H9 (cell line): Measurements from ENCODE around the gene FXYD6. TPM values are rescaled to one million over a fixed set of nuclear protein-coding genes. Genes with fewer than 3 reads are reported as not detected.

Experiments used
- DNase-seq: peaks from one replicate; pipeline ENCODE4 v3.0.0-alpha.2; 2017
- H2AFZ ChIP-seq: one replicate; pipeline ENCODE4 v1.6.1; 2013; ENCODE audit warnings: mild to moderate bottlenecking, low read length, control low read depth, moderate library complexity
- H2AK5ac ChIP-seq: 2 replicates; pipeline ENCODE4 v1.6.1; 2013; ENCODE audit warnings: low read length, control low read depth, mixed read lengths; ENCODE audit not compliant: insufficient read length
- H2BK120ac ChIP-seq: one replicate; pipeline ENCODE4 v1.6.1; 2013; ENCODE audit warnings: low read depth, mild to moderate bottlenecking, low read length, control low read depth, inconsistent platforms; ENCODE audit not compliant: poor library complexity, severe bottlenecking
- H2BK12ac ChIP-seq: 2 replicates; pipeline ENCODE4 v1.6.1; 2013; ENCODE audit warnings: low read length, control low read depth, mixed read lengths, low read depth; ENCODE audit not compliant: insufficient read length
- H2BK15ac ChIP-seq: 2 replicates; pipeline ENCODE4 v1.6.1; 2013; ENCODE audit warnings: low read depth, low read length, control low read depth
- H2BK20ac ChIP-seq: one replicate; pipeline ENCODE4 v1.6.1; 2013; ENCODE audit warnings: low read depth, mild to moderate bottlenecking, low read length, control low read depth, inconsistent platforms; ENCODE audit not compliant: poor library complexity, severe bottlenecking
- H2BK5ac ChIP-seq: 2 replicates; pipeline ENCODE4 v1.6.1; 2013; ENCODE audit warnings: low read length, control low read depth, mixed read lengths; ENCODE audit not compliant: insufficient read length
- H3K14ac ChIP-seq: 2 replicates; pipeline ENCODE4 v1.6.1; 2013; ENCODE audit warnings: low read length, control low read depth; ENCODE audit not compliant: insufficient read depth
- H3K18ac ChIP-seq: 2 replicates; pipeline ENCODE4 v1.6.1; 2013; ENCODE audit warnings: low read depth, mild to moderate bottlenecking, mixed read lengths, low read length, control low read depth; ENCODE audit not compliant: insufficient read length
- H3K23ac ChIP-seq: 2 replicates; pipeline ENCODE4 v1.6.1; 2013; ENCODE audit warnings: low read length, control low read depth, mixed read lengths, low read depth; ENCODE audit not compliant: insufficient read length
- H3K23me2 ChIP-seq: 2 replicates; pipeline ENCODE4 v1.6.1; 2013; ENCODE audit warnings: low read depth, mild to moderate bottlenecking, mixed read lengths, low read length, control low read depth; ENCODE audit not compliant: insufficient read length, poor library complexity, severe bottlenecking
- H3K27ac ChIP-seq: 2 replicates; pipeline ENCODE4 v1.5.1; 2013; ENCODE audit warnings: low read length, control low read depth, mixed read lengths, low read depth; ENCODE audit not compliant: insufficient read length
- H3K27me3 ChIP-seq: 2 replicates; pipeline ENCODE4 v1.6.1; 2013; ENCODE audit warnings: low read length, control low read depth, inconsistent platforms; ENCODE audit not compliant: insufficient read depth
- H3K4ac ChIP-seq: 2 replicates; pipeline ENCODE4 v1.6.1; 2013; ENCODE audit warnings: low read depth, mild to moderate bottlenecking, control low read depth, inconsistent platforms, low read length, moderate library complexity
- H3K4me1 ChIP-seq: 2 replicates; pipeline ENCODE4 v1.6.1; 2013; ENCODE audit warnings: low read length, control low read depth, inconsistent platforms; ENCODE audit not compliant: insufficient read depth
- H3K4me2 ChIP-seq: 2 replicates; pipeline ENCODE4 v1.6.1; 2013; ENCODE audit warnings: low read length, control low read depth, mixed read lengths; ENCODE audit not compliant: insufficient read length, insufficient read depth
- H3K56ac ChIP-seq: 2 replicates; pipeline ENCODE4 v1.6.1; 2013; ENCODE audit warnings: low read depth, mild to moderate bottlenecking, mixed read lengths, low read length, control low read depth; ENCODE audit not compliant: insufficient read length
- H3K79me1 ChIP-seq: 2 replicates; pipeline ENCODE4 v1.6.1; 2013; ENCODE audit warnings: low read depth, mild to moderate bottlenecking, moderate library complexity, low read length, control low read depth, inconsistent platforms; ENCODE audit not compliant: insufficient read depth, poor library complexity, severe bottlenecking
- H3K79me2 ChIP-seq: 2 replicates; pipeline ENCODE4 v1.6.1; 2013; ENCODE audit warnings: low read length, control low read depth, inconsistent platforms; ENCODE audit not compliant: insufficient read depth
- H3K9ac ChIP-seq: 2 replicates; pipeline ENCODE4 v1.6.1; 2013; ENCODE audit warnings: low read length, control low read depth, mixed read lengths; ENCODE audit not compliant: insufficient read length; ENCODE audit errors: extremely low read depth
- H3K9me3 ChIP-seq: one replicate; pipeline ENCODE4 v1.6.1; 2013; ENCODE audit warnings: low read depth, low read length, inconsistent platforms; ENCODE audit not compliant: control insufficient read depth
- H3T11ph ChIP-seq: one replicate; pipeline ENCODE4 v1.6.1; 2013; ENCODE audit warnings: mild to moderate bottlenecking, low read length, control low read depth, inconsistent platforms
- H4K20me1 ChIP-seq: one replicate; pipeline ENCODE4 v1.6.1; 2013; ENCODE audit not compliant: control insufficient read depth, insufficient read length, insufficient read depth
- H4K5ac ChIP-seq: 2 replicates; pipeline ENCODE4 v1.6.1; 2013; ENCODE audit warnings: low read depth, mild to moderate bottlenecking, mixed read lengths, low read length, control low read depth; ENCODE audit not compliant: insufficient read length
- H4K8ac ChIP-seq: replicated peaks from 2 replicates; pipeline ENCODE4 v1.6.1; 2013; ENCODE audit warnings: low read length, control low read depth, mixed read lengths, low read depth; ENCODE audit not compliant: insufficient read length
- H4K91ac ChIP-seq: 2 replicates; pipeline ENCODE4 v1.6.1; 2013; ENCODE audit warnings: low read depth, mild to moderate bottlenecking, moderate library complexity, mixed read lengths, low read length, control low read depth; ENCODE audit not compliant: insufficient read length
- H3K27ac Mint-ChIP-seq, 3 experiments: 2 replicates in 2 of 3; 3 replicates in 1 of 3; pipeline ENCODE4 v1.8.0; 2020 to 2021; ENCODE audit warnings: mixed read lengths in 3 of 3, mild to moderate bottlenecking in 1 of 3, moderate library complexity in 1 of 3
- H3K27me3 Mint-ChIP-seq: 2 replicates; pipeline ENCODE4 v1.8.0; 2021; ENCODE audit warnings: low read depth, mild to moderate bottlenecking, moderate library complexity, mixed read lengths
- H3K36me3 Mint-ChIP-seq, 3 experiments: 2 replicates in 2 of 3; 3 replicates in 1 of 3; pipeline ENCODE4 v1.8.0; 2020 to 2021; ENCODE audit warnings: low read depth in 3 of 3, mixed read lengths in 3 of 3; ENCODE audit not compliant: insufficient read depth in 1 of 3
- H3K4me1 Mint-ChIP-seq, 2 experiments: 2 replicates each; pipeline ENCODE4 v1.8.0; 2020; ENCODE audit warnings: mixed read lengths in 2 of 2
- H3K4me3 Mint-ChIP-seq, 2 experiments: 2 replicates in 1 of 2; 3 replicates in 1 of 2; pipeline ENCODE4 v1.8.0; 2020 to 2021; ENCODE audit warnings: mild to moderate bottlenecking in 2 of 2, mixed read lengths in 2 of 2, moderate library complexity in 1 of 2
- H3K9me3 Mint-ChIP-seq, 2 experiments: 2 replicates in 1 of 2; 3 replicates in 1 of 2; pipeline ENCODE4 v1.8.0; 2020; ENCODE audit warnings: mild to moderate bottlenecking in 2 of 2, mixed read lengths in 2 of 2, moderate library complexity in 1 of 2
- CTCF ChIP-seq: fragments of 200-600 bp; sonication (generic); conservative IDR thresholded peaks from 3 replicates; pipeline ENCODE4 v1.8.0; 2021; ENCODE audit warnings: antibody characterized with exemption, mild to moderate bottlenecking
- whole genome bisulfite sequencing: extraction: QIAGEN DNeasy Blood & Tissue Kit; methylation state at CpG from one replicate; pipeline ENCODE4 v1.1.7; 2013; ENCODE audit warnings: missing lambda C conversion rate, low lambda C conversion rate, mixed read lengths; ENCODE audit not compliant: insufficient read length; ENCODE audit errors: extremely low coverage; 5-methylcytosine and 5-hydroxymethylcytosine counted together
- total RNA-seq: library from RNA; stranded (reverse); gene quantifications from 2 replicates; pipeline ENCODE4 v1.2.1, GENCODE V29; 2021

FXYD6 gene
- total RNA-seq, 1 experiment from 2014 or later = 18.3 TPM

- H3K27me3 ChIP-seq = no peaks in the 10 kb centered on the region; the same call in 1 of the 2 replicates
- no peaks in the 10 kb centered on the region for H3K9me3 ChIP-seq
- peaks cover 19% of the 10 kb centered on the region for H3K23me2 ChIP-seq
- no peak overlapping the region for H3K27ac ChIP-seq
- H2AFZ ChIP-seq = no peak overlapping the region
- peaks cover 72% of the 10 kb centered on the region for H3K27me3 Mint-ChIP-seq
- no peak overlapping the region for H4K8ac ChIP-seq
- no peaks in the 10 kb centered on the region for H4K20me1 ChIP-seq
- peak; percentile 62 for DNase-seq
- no peak overlapping the region for H3K18ac ChIP-seq
- no peaks in the 10 kb centered on the region for H3K79me1 ChIP-seq
- H3K27ac Mint-ChIP-seq = peak overlapping the region in 2 of 3 experiments; percentile 84 to 88; a peak in 5 of 7 replicates
- no peak overlapping the region for H3K23ac ChIP-seq
- no peak overlapping the region for H4K5ac ChIP-seq
- peaks cover 51 to 70% of the 10 kb centered on the region in 2 experiments for H3K4me1 Mint-ChIP-seq
- WGBS = no CpG with 5 or more reads among the region's 16 CpGs
- H2BK15ac ChIP-seq = no peak overlapping the region
- 0 out of 2 replicates have a peak overlapping the region, but pooled peaks have one; percentile 8 for H3K14ac ChIP-seq
- no peaks in the 10 kb centered on the region for H3K9me3 Mint-ChIP-seq
- H2AK5ac ChIP-seq = no peak overlapping the region
- H3K4me3 Mint-ChIP-seq = peak overlapping the region; percentile 27 to 77; a peak in 4 of 5 replicates
- H3K56ac ChIP-seq = no peak overlapping the region
- peak overlapping the region; percentile 6 for H3K9ac ChIP-seq
- H3K4me1 ChIP-seq = peaks cover 6% of the 10 kb centered on the region; the same call in 1 of the 2 replicates
- no peaks in the 10 kb centered on the region for H3K79me2 ChIP-seq
- H2BK20ac ChIP-seq = no peak overlapping the region
- H3T11ph ChIP-seq = no peak overlapping the region
- H3K4ac ChIP-seq = no peak overlapping the region
- H2BK12ac ChIP-seq = no peak overlapping the region
- no peak overlapping the region for H2BK120ac ChIP-seq
- no peak overlapping the region for H4K91ac ChIP-seq
- no peak for TF ChIP-seq CTCF
- H2BK5ac ChIP-seq = no peak overlapping the region
- peaks cover 0 to 3% (median 2%) of the 10 kb centered on the region in 3 experiments; a peak in 1 of 7 replicates for H3K36me3 Mint-ChIP-seq
- H3K4me2 ChIP-seq = peak overlapping the region; percentile 80
Observed at GRCh38 chr11:117874253-117874909, 2.1 kb downstream of the FXYD6 start.
